ENCODE results near the gene RBM26. TPM values are rescaled to one million over a fixed set of nuclear protein-coding genes. Genes with fewer than 3 reads are reported as not detected.

RBM26 gene
- total RNA-seq, 4 donors from 2014 or later = 21.1 to 43.1 (median 26.9) TPM

- Histone ChIP-seq H3K4me1 (no peaks in the 10 kb centered on the region), H3K36me3 (no peaks in the 10 kb centered on the region), H3K4me3 (no peak overlapping the region), H3K9me3 (no peaks in the 10 kb centered on the region), H3K27ac (no peak overlapping the region), H3K27me3 (no peaks in the 10 kb centered on the region)
- ATAC-seq = no peak
- 82 to 90% methylated on average over 4 of the region's 4 CpGs for WGBS, 2 donors (ENCODE audit: low coverage in 1 of 2)
- no peak for TF ChIP-seq POLR2A (IDR thresholded peaks at IDR 0.05)
- no peak for TF ChIP-seq CTCF (IDR thresholded peaks at IDR 0.05)
- TF ChIP-seq EP300 (IDR thresholded peaks at IDR 0.05) = no peak
- TF ChIP-seq POLR2AphosphoS5 (IDR thresholded peaks at IDR 0.05) = no peak
These were observed 44.1 kb upstream of the RBM26 start for GRCh38 chr13:79450110-79450509.

GRCh38 chr13:79448413-79448812 is 42.4 kb upstream of the RBM26 start:
- H3K36me3 ChIP-seq = no peaks in the 10 kb centered on the region
- no peaks in the 10 kb centered on the region for H3K9me3 ChIP-seq
- no peak overlapping the region for H3K4me3 ChIP-seq
- 57 to 67% methylated on average over 1 of the region's 1 CpG for WGBS, 2 donors (ENCODE audit: low coverage in 1 of 2)
- no peaks in the 10 kb centered on the region for H3K27me3 ChIP-seq
- no peak for ATAC-seq
- H3K27ac ChIP-seq = no peak overlapping the region
- TF ChIP-seq POLR2A (IDR thresholded peaks at IDR 0.05) (no peak), EP300 (IDR thresholded peaks at IDR 0.05) (no peak), CTCF (IDR thresholded peaks at IDR 0.05) (no peak), POLR2AphosphoS5 (IDR thresholded peaks at IDR 0.05) (no peak)
- H3K4me1 ChIP-seq = no peaks in the 10 kb centered on the region

- Histone ChIP-seq H3K27me3 (no peaks in the 10 kb centered on the region), H3K4me1 (no peaks in the 10 kb centered on the region), H3K36me3 (no peaks in the 10 kb centered on the region), H3K4me3 (no peak overlapping the region), H3K27ac (no peak overlapping the region), H3K9me3 (no peaks in the 10 kb centered on the region)
- WGBS, 2 donors (ENCODE audit: low coverage in 1 of 2) = 79 to 100% methylated on average over 2 of the region's 2 CpGs
- no peak for TF ChIP-seq POLR2A (IDR thresholded peaks at IDR 0.05)
- no peak for TF ChIP-seq EP300 (IDR thresholded peaks at IDR 0.05)
- ATAC-seq = no peak
These were observed 41.7 kb upstream of the RBM26 start for GRCh38 chr13:79447741-79448140.

- ATAC-seq = no peak
- TF ChIP-seq POLR2A (IDR thresholded peaks at IDR 0.05) = no peak
- TF ChIP-seq CTCF (IDR thresholded peaks at IDR 0.05) = no peak
- TF ChIP-seq POLR2AphosphoS5 (IDR thresholded peaks at IDR 0.05) = no peak
- Histone ChIP-seq H3K27me3 (no peaks in the 10 kb centered on the region), H3K4me3 (no peak overlapping the region), H3K9me3 (no peaks in the 10 kb centered on the region), H3K36me3 (no peaks in the 10 kb centered on the region), H3K27ac (no peak overlapping the region), H3K4me1 (no peaks in the 10 kb centered on the region)
- 79 to 86% methylated on average over 4 of the region's 4 CpGs for WGBS, 2 donors (ENCODE audit: low coverage in 1 of 2)
These were observed 41.1 kb upstream of the RBM26 start for GRCh38 chr13:79447141-79447540.

- 84 to 91% methylated on average over 6 to 11 of the region's 11 CpGs for WGBS, 2 donors (ENCODE audit: low coverage in 1 of 2)
- no peak for ATAC-seq
- Histone ChIP-seq H3K4me1 (no peaks in the 10 kb centered on the region), H3K9me3 (no peaks in the 10 kb centered on the region), H3K27me3 (no peaks in the 10 kb centered on the region), H3K27ac (no peak overlapping the region), H3K4me3 (no peak overlapping the region), H3K36me3 (no peaks in the 10 kb centered on the region)
- TF ChIP-seq EP300 (IDR thresholded peaks at IDR 0.05) = no peak
- no peak for TF ChIP-seq POLR2AphosphoS5 (IDR thresholded peaks at IDR 0.05)
- TF ChIP-seq POLR2A (IDR thresholded peaks at IDR 0.05) = no peak
- TF ChIP-seq CTCF (IDR thresholded peaks at IDR 0.05) = no peak
These were observed 40.1 kb upstream of the RBM26 start for GRCh38 chr13:79445968-79446645.

Data from gastroesophageal sphincter (tissue), 4 donors.